Activated CD8-positive, alpha-beta memory T cell treated with anti-CD3 and anti-CD28 coated beads for 48 hours (primary cell): ENCODE results near the gene BCL11A.

Experiments used
- DNase-seq, 3 experiments: peaks; one replicate each; pipeline ENCODE4 v3.0.0-alpha.2; 2020; ENCODE audit warnings: low read depth in 2 of 3, low spot score in 2 of 3

The BCL11A gene

GRCh38 chr2:60469536-60470317 lies 83.7 kb downstream of the BCL11A start:
- no peak for DNase-seq

GRCh38 chr2:60468382-60469085 lies 84.9 kb downstream of the BCL11A start:
- DNase-seq = no peak

- DNase-seq = no peak
Observed at GRCh38 chr2:60466161-60466702, 87.2 kb downstream of the BCL11A start.

- DNase-seq = no peak
Observed at GRCh38 chr2:60465736-60466135, 87.7 kb downstream of the BCL11A start.

GRCh38 chr2:60463249-60463648 lies 90.2 kb downstream of the BCL11A start:
- DNase-seq = no peak

- no peak for DNase-seq
Observed at GRCh38 chr2:60461421-60462108, 91.9 kb downstream of the BCL11A start.

- DNase-seq = no peak
Observed at GRCh38 chr2:60460577-60461420, 92.7 kb downstream of the BCL11A start.

- no peak for DNase-seq
Observed at GRCh38 chr2:60459851-60460250, 93.6 kb downstream of the BCL11A start.

GRCh38 chr2:60456115-60456770 lies 97.2 kb downstream of the BCL11A start:
- DNase-seq = no peak

GRCh38 chr2:60453872-60454271 lies 99.6 kb downstream of the BCL11A start:
- no peak for DNase-seq

- no peak for DNase-seq
Observed at GRCh38 chr2:60453301-60453700, 100.2 kb downstream of the BCL11A start.

GRCh38 chr2:60450488-60450887 lies 103.0 kb downstream of the BCL11A start:
- no peak for DNase-seq

GRCh38 chr2:60447943-60448342 lies 105.5 kb downstream of the BCL11A start:
- no peak for DNase-seq

GRCh38 chr2:60446413-60447267 lies 106.8 kb downstream of the BCL11A start:
- DNase-seq = no peak

- DNase-seq = no peak
Observed at GRCh38 chr2:60445684-60446179, 107.7 kb downstream of the BCL11A start.

GRCh38 chr2:60442608-60443007 lies 110.8 kb downstream of the BCL11A start:
- DNase-seq = no peak

- no peak for DNase-seq
Observed at GRCh38 chr2:60441800-60442199, 111.7 kb downstream of the BCL11A start.

- DNase-seq = no peak
Observed at GRCh38 chr2:60440767-60441163, 112.7 kb downstream of the BCL11A start.

- no peak for DNase-seq
Observed at GRCh38 chr2:60440079-60440766, 113.2 kb downstream of the BCL11A start.
